ENCODE data around the gene MAP7. TPM values are rescaled to one million over a fixed set of nuclear protein-coding genes. Genes with fewer than 3 reads are reported as not detected.

MAP7 gene
- total RNA-seq, 4 donors from 2014 or later = 0.84 to 1.5 (median 1.4) TPM

- H3K27me3 ChIP-seq = no peaks in the 10 kb centered on the region
- H3K4me3 ChIP-seq = no peak overlapping the region
- 94 to 96% methylated on average over 3 of the region's 3 CpGs for WGBS, 2 donors
- H3K27ac ChIP-seq = no peak overlapping the region
- no peaks in the 10 kb centered on the region for H3K9me3 ChIP-seq
- no peak for DNase-seq (ENCODE audit: low spot score in 2 of 2)
- H3K36me3 ChIP-seq = no peaks in the 10 kb centered on the region
- TF ChIP-seq POLR2A (IDR thresholded peaks at IDR 0.05) = no peak
- TF ChIP-seq EP300 (IDR thresholded peaks at IDR 0.05) = no peak
- TF ChIP-seq CTCF (IDR thresholded peaks at IDR 0.05) = no peak
- H3K4me1 ChIP-seq = no peaks in the 10 kb centered on the region
Observed at GRCh38 chr6:136341367-136341766, 208.9 kb downstream of the MAP7 start.

- Histone ChIP-seq H3K27ac (no peak overlapping the region), H3K4me3 (no peak overlapping the region), H3K36me3 (no peaks in the 10 kb centered on the region), H3K27me3 (no peaks in the 10 kb centered on the region), H3K9me3 (no peaks in the 10 kb centered on the region), H3K4me1 (no peaks in the 10 kb centered on the region)
- DNase-seq (ENCODE audit: low spot score in 2 of 2) = no peak
- TF ChIP-seq POLR2A (IDR thresholded peaks at IDR 0.05) (no peak), CTCF (IDR thresholded peaks at IDR 0.05) (no peak), EP300 (IDR thresholded peaks at IDR 0.05) (no peak)
- 72 to 74% methylated on average over 4 of the region's 4 CpGs for WGBS, 2 donors
Observed at GRCh38 chr6:136338486-136338885, 211.7 kb downstream of the MAP7 start.

GRCh38 chr6:136337606-136338005 lies 212.6 kb downstream of the MAP7 start:
- 84 to 91% methylated on average over 3 of the region's 3 CpGs for WGBS, 2 donors
- TF ChIP-seq CTCF (IDR thresholded peaks at IDR 0.05) = no peak
- no peak for TF ChIP-seq POLR2A (IDR thresholded peaks at IDR 0.05)
- no peak for TF ChIP-seq EP300 (IDR thresholded peaks at IDR 0.05)
- Histone ChIP-seq H3K27ac (no peak overlapping the region), H3K4me3 (no peak overlapping the region), H3K36me3 (no peaks in the 10 kb centered on the region), H3K27me3 (no peaks in the 10 kb centered on the region), H3K4me1 (no peaks in the 10 kb centered on the region), H3K9me3 (no peaks in the 10 kb centered on the region)
- DNase-seq (ENCODE audit: low spot score in 2 of 2) = no peak

- H3K27me3 ChIP-seq = no peaks in the 10 kb centered on the region
Observed at GRCh38 chr6:136337121-136337520, 213.1 kb downstream of the MAP7 start.

More at GRCh38 chr6:136337121-136337520, 213.1 kb downstream of the MAP7 start:
- H3K4me1 ChIP-seq = no peaks in the 10 kb centered on the region
- 92 to 93% methylated on average over 3 of the region's 3 CpGs for WGBS, 2 donors
- H3K4me3 ChIP-seq = no peak overlapping the region
- H3K9me3 ChIP-seq = no peaks in the 10 kb centered on the region
- TF ChIP-seq EP300 (IDR thresholded peaks at IDR 0.05) = no peak
- TF ChIP-seq CTCF (IDR thresholded peaks at IDR 0.05) = no peak
- no peak for TF ChIP-seq POLR2A (IDR thresholded peaks at IDR 0.05)
- H3K27ac ChIP-seq = no peak overlapping the region
- DNase-seq (ENCODE audit: low spot score in 2 of 2) = no peak
- H3K36me3 ChIP-seq = no peaks in the 10 kb centered on the region
